ENCODE data around the gene TECPR1.

TECPR1 gene

GRCh38 chr7:98209166-98209920, 42.7 kb downstream of the TECPR1 start:
- no peak for DNase-seq

GRCh38 chr7:98206451-98207330, 45.3 kb downstream of the TECPR1 start:
- no peak for DNase-seq

GRCh38 chr7:98205162-98205845, 46.7 kb downstream of the TECPR1 start:
- no peak for DNase-seq

- DNase-seq, result no peak
Measured at GRCh38 chr7:98204670-98205069, 47.4 kb downstream of the TECPR1 start.

GRCh38 chr7:98203964-98204605, 47.9 kb downstream of the TECPR1 start:
- no peak for DNase-seq

GRCh38 chr7:98203261-98203963, 48.6 kb downstream of the TECPR1 start:
- DNase-seq, result no peak

GRCh38 chr7:98202367-98203195, 49.5 kb downstream of the TECPR1 start:
- no peak for DNase-seq

- no peak for DNase-seq
Measured at GRCh38 chr7:98200364-98200763, 51.7 kb downstream of the TECPR1 start.

GRCh38 chr7:98199131-98199530, 52.9 kb downstream of the TECPR1 start:
- DNase-seq, result no peak

GRCh38 chr7:98196706-98197605, 55.1 kb downstream of the TECPR1 start:
- DNase-seq, result no peak

GRCh38 chr7:98194672-98195457, 57.2 kb downstream of the TECPR1 start:
- DNase-seq, result no peak

- DNase-seq, result no peak
Measured at GRCh38 chr7:98194186-98194585, 57.8 kb downstream of the TECPR1 start.

GRCh38 chr7:98193474-98194180, 58.4 kb downstream of the TECPR1 start:
- no peak for DNase-seq

GRCh38 chr7:98192781-98193457, 59.1 kb downstream of the TECPR1 start:
- no peak for DNase-seq

GRCh38 chr7:98191668-98192431, 60.2 kb downstream of the TECPR1 start:
- no peak for DNase-seq

- DNase-seq, result no peak
Measured at GRCh38 chr7:98189559-98189958, 62.5 kb downstream of the TECPR1 start.

GRCh38 chr7:98187138-98187502, 64.9 kb downstream of the TECPR1 start:
- no peak for DNase-seq
